NCI-H345 treated with DMSO at 0.1 percent for 48 hours (cell line): ENCODE measurements around the gene POU4F3.
"Not testable (repeated sequence)": the region's sequence is repeated elsewhere in the genome, so short reads cannot be mapped to it uniquely, and the experiment has no call there.

Source experiments
- DNase-seq: peaks from one replicate; lab custom pipeline; 2025; ENCODE audit not compliant: unreplicated experiment; lab: John Stamatoyannopoulos, UW

The POU4F3 gene

DNA sequence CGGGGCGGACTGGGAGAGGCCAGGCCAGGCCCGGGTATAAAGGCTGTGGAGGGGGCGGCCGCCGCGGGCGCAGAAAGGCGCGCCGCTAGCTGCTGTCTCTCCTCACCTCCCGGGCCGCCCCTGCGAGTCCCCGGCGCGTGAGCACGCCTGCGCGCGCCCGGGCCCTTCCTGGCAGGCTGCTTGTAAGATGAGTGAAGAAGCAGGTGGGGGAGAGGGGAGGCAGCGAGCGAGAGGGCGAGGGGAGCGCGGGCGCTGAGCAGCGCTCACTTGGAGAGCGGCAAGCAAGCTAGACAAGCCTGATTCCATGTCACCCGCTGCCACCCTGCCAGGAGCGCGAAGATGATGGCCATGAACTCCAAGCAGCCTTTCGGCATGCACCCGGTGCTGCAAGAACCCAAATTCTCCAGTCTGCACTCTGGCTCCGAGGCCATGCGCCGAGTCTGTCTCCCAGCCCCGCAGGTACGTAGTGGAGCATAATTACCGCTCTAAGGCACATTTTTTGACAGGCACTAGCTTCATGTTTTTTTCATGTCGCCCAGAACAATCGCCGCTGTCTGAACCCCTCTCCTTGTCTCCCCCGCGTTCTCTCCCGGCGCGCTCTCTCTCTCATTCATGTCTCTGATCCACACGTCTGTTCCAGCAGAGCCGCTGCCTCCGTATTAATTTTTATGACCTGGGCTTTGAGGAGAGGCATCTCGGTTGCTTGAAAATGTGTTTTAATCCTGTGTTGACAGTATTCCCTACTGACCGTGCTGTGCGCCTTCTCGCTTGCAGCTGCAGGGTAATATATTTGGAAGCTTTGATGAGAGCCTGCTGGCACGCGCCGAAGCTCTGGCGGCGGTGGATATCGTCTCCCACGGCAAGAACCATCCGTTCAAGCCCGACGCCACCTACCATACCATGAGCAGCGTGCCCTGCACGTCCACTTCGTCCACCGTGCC, at the start of gene POU4F3:
Gene POU4F3, plus strand, starts transcription at position 66 of the 941 bp plus-strand sequence. Its CDS starts 274 bp downstream, at position 340.
- DNase-seq: peak; percentile 27

- DNase-seq: no peak
Observed at GRCh38 chr5:146290318-146290717, 48.3 kb upstream of the POU4F3 start.

- DNase-seq: peak; percentile 50
Observed at GRCh38 chr5:146291421-146292074, 47.1 kb upstream of the POU4F3 start.

GRCh38 chr5:146296245-146296644, 42.4 kb upstream of the POU4F3 start:
- DNase-seq: no peak

DNA sequence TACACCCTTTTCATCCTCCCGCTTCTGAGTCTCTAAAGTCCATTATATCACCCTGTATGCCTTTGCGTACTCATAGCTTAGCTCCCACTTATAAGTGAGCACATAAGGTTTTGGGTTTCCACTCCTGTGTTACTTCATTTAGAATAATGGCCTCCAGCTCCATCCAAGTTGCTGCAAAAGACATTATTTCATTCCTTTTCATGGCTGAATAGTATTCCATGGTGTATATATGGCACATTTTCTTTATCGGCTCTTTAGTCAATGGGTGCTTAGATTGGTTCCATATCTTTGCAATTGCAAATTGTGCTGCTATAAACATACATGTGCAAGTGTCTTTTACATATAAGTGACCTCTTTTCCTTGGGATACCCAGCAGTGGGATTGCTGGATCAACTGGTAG, 39.7 kb upstream of the POU4F3 start:
- DNase-seq: not testable (repeated sequence)

DNA sequence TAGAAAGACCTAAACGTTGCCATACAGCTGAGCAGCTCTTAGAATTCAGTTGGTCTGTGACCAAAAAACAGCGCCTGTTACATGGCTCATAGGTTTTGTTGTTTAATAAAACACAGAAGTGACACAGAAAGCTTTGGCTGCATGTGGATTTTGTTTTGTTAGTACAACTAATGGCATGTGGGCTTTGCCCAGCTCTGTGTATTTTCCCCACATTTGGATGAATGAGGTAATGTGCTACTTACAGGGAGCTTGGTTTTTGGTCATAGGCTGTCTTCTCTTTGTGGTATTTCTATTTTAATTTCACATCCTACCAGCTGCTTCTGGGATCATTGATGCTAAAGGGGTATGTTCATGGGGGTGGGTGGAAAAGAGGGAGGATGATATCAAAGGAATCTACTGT, 37.0 kb upstream of the POU4F3 start:
- DNase-seq: no peak

- no peak for DNase-seq
Observed at GRCh38 chr5:146302406-146302805, 36.2 kb upstream of the POU4F3 start.

DNA sequence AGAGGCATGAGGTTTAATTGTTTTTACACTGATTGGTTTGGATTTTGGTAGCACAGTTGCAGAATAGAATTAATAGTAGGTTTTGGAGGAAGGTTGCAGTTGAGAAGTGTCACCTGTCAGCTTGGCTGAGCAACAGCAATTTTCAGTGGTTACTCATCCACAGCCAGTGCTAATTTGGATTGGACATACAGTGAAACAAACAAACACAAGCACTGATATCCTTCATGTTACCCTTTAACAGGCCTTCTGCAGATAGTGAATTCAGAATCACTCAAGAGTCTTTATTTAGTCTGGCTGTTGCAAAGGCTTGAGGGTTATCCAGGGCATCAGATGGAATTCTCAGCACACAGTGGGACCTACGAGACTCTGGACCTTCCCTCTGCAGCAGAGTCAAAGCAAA, 31.8 kb upstream of the POU4F3 start:
- no peak for DNase-seq

DNA sequence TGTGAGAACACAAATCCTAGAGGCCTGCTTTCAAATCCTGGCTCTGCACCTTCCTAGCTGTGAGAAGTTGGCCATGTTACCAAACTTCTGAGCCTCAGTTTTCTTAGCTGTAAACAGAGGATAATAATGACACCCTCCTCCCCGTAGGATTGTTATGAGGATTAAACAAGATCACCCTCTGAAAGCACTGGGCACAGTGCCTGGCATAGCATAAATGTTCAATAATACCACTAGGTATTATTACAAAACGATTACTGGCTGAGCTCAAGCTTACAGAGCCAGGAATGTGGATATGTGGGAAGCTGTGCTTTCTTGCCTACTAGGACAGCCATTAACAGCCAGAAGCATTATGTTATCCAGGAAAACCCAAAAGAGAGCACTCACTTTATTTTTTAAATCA, 30.8 kb upstream of the POU4F3 start:
- DNase-seq: no peak

DNA sequence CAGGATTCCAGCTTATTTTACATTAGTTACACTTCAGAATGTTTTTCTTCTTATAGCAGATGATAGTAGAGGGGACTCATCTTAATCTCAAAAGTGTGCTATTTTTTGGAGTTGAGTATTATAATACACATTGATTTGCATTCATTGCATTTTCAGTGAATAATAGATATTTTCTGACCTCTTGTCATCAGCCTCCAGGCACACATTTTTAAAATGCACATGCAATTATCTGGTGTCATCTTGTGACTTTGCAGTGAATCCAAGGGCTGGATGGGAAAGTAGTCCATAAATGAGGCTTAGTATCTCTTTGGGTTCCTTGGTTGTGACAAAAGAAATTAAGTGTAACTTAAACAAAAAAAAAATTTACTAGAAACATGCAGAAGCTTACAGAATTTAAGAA, 28.1 kb upstream of the POU4F3 start:
- no peak for DNase-seq

DNA sequence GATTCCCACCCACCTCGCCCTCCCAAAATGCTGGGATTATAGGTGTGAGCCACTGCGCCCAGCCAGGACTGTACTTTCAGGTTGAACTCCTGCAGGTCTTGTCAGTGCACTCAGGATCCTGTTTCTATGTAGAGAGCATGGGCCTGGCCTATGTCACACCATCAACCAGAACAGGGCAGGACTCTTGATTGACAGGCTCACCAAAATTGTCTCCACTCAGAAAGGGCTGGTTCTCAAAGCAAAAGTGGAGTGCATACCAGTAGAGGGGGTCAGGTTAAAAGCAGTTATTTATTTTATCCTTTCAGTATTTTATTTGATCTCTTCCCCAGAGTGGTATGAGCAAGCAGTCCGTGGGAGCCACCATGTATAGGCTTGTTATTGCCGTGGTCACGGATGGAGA, 27.4 kb upstream of the POU4F3 start:
- DNase-seq: no peak

- no peak for DNase-seq
Observed at GRCh38 chr5:146313027-146313426, 25.6 kb upstream of the POU4F3 start.

DNA sequence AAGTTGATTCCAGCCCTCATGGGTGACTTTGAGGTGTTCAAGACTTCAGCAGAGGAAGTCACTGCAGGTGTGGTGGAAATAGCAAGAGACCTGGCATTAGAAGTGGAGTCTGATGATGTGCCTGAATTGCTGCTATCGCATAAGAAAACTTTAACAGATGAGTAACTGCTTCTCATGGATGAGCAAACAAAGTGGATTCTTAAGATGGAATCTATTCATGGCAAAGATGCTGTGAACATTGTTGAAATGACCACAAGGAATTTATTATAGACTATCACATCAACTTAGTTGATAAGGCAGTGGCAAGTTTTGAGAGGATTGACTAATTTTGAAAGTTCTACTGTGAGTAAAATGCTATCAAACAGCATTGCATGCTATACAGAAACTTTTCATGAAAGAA, 17.1 kb upstream of the POU4F3 start:
- no peak for DNase-seq

DNA sequence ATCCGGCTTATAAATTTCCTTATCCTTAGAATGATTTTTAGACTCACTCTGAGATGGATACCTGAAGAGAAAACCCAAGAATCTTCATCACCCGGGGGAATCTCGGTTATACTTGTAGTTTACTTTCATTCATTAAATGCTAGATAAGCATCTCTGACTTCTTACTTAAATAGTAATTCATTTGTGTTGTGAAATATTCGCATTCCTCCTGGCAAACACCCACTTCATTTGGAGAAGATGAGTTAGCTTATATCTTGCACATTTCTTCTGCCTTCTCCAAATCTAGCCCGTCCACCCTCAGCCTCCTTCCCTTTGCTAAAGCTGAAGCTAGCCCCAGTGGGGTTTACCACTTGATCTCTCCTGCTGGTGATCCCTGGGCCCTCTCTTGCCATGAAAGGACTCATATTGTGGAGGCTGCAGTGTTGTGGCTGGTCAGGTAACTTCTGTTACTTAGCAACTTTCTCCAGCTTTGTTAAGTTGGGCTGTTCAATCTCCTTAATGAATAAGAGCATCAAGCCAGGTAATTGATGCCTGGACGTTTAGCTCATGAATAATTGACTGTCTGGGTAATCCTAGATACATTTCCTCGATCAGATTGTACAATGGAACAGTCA, 11.3 kb upstream of the POU4F3 start:
- no peak for DNase-seq

GRCh38 chr5:146327989-146328388, 10.7 kb upstream of the POU4F3 start:
- no peak for DNase-seq

DNA sequence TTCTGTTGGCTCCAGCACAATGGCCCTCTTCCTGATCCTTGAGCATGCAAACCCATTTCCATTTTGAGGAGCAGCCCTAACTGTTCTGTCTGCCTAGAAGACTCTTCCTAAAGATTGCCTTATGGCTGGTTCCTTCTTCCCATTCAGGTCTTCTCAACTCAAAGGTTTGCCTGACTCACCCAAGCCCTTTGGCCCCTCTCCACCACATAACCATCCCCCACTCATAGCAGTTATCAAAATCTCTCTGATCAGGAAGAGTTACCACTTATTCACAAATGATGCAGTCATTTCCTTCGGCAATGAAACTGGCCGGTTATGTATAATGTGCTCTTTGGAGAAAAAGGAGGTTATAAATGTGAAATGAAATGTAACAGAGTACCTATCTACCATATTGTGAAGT, 8.9 kb upstream of the POU4F3 start:
- DNase-seq: no peak

- no peak for DNase-seq
Observed at GRCh38 chr5:146331423-146331822, 7.2 kb upstream of the POU4F3 start.

GRCh38 chr5:146334074-146334533, 4.5 kb upstream of the POU4F3 start:
- no peak for DNase-seq

GRCh38 chr5:146336197-146336596, 2.4 kb upstream of the POU4F3 start:
- no peak for DNase-seq

DNA sequence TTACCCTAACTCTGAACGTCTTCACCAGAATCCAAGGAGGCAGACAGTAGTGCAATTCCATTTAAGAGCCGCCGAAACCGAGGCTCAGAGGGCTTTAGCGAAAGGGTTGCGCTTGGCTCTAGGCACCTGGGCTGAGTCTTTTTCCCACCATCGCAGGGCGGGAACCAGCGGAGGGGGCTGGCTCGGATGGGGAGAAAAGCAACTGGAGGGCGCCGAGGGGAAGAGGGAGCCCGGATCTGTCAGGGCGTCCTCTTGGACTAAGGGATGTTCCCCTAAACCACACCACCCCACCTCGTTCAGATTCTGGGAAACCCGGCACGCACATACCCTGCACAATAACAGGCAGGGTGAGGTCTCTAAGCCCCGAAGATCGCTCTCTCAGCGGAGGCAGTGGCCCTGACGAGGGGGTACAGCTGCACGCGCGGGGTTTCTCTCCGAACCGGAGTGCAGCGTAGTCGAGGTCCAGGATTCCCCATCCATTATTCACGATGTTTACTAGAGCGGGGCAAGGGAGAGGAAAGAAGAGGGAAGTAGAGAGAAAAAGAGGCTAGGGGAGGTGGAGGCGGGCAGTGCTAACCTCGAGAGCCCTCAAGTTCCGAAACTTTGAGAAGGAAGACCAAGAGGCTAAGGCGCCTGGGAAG, 1.3 kb upstream of the POU4F3 start:
- no peak for DNase-seq

DNA sequence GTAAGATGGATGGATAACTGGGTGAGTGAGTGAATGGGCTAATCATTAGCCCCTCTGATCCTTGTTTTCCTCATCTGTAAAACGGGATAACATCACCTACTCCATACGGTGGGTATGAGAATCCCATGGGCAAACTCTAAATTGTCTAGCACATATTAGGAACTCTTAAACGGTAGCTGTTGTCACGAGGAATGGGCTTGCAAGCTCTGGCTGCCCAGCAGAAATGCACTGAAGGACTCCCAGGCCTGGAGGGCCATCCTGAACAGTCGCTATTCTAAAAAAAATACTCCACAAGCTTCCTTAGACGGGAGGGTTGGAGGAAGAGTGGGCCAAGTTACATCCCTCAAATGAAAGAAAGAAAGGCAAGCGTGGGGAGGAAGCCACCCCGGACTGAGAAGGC, 711 bp upstream of the POU4F3 start:
- DNase-seq: no peak
